C4-2B (cell line): ENCODE results near the gene GMPS.
"Not testable (repeated sequence)": the region's sequence is repeated elsewhere in the genome, so short reads cannot be mapped to it uniquely, and the experiment has no call there.

ENCODE experiments used
- ZFX ChIP-seq: fragments of 450-650 bp; IDR thresholded peaks from 2 replicates; pipeline ENCODE4 v1.6.1; 2017
- TF ChIP-seq, protein P1 (sequence below): fragments of 450-650 bp; conservative IDR thresholded peaks from 2 replicates; pipeline ENCODE4 v1.5.1; 2017; ENCODE audit warnings: mild to moderate bottlenecking

DNA sequence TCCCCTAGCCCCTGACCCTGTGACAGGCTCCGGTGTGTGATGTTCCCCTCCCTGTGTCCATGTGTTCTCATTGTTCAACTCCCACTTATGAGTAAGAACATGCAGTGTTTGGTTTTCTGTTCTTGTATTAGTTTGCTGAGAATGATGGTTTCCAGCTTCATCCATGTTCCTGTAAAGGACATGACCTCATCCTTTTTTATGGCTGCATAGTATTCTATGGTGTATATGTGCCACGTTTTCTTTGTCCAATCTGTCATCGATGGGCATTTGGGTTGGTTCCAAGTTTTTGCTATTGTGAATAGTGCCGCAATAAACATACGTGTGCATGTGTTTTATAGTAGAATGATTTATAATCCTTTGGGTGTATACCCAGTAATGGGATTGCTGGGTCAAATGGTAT is 90.6 kb downstream of the GMPS start:
- TF ChIP-seq, protein P1, sequence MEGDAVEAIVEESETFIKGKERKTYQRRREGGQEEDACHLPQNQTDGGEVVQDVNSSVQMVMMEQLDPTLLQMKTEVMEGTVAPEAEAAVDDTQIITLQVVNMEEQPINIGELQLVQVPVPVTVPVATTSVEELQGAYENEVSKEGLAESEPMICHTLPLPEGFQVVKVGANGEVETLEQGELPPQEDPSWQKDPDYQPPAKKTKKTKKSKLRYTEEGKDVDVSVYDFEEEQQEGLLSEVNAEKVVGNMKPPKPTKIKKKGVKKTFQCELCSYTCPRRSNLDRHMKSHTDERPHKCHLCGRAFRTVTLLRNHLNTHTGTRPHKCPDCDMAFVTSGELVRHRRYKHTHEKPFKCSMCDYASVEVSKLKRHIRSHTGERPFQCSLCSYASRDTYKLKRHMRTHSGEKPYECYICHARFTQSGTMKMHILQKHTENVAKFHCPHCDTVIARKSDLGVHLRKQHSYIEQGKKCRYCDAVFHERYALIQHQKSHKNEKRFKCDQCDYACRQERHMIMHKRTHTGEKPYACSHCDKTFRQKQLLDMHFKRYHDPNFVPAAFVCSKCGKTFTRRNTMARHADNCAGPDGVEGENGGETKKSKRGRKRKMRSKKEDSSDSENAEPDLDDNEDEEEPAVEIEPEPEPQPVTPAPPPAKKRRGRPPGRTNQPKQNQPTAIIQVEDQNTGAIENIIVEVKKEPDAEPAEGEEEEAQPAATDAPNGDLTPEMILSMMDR, result not testable (repeated sequence)
- not testable (repeated sequence) for TF ChIP-seq ZFX
